ENCODE results near the gene PNMA6F. TPM values are rescaled to one million over a fixed set of nuclear protein-coding genes. Genes with fewer than 3 reads are reported as not detected.

Gene PNMA6F
- total and polyA plus RNA-seq, 2 donors (not counting 1 experiment from before 2014, with no cell fraction given) = not detected

- H3K9me3 Mint-ChIP-seq (ENCODE audit: insufficient read depth) = peaks cover 3% of the 10 kb centered on the region
- DNase-seq (no peak), ATAC-seq (ENCODE audit: low read depth) (no peak)
- H3K4me3 Mint-ChIP-seq = no peak overlapping the region
- no peak overlapping the region for H3K27ac Mint-ChIP-seq
- Histone ChIP-seq H3K27ac (ENCODE audit: low read length in 2 of 2) (no peak overlapping the region), H4K20me1 (ENCODE audit: control insufficient read depth, insufficient read depth, low read length, poor library complexity, severe bottlenecking) (no peaks in the 10 kb centered on the region), H3K9me3 (ENCODE audit: control extremely low read depth in 1 of 3, control insufficient read depth in 2 of 3, insufficient read depth in 1 of 3, low read length in 2 of 3) (peaks cover 0 to 1% (median 0%) of the 10 kb centered on the region in 3 donors), H3K36me3 (replicated peaks in 1 of 2; ENCODE audit: control extremely low read depth in 1 of 2, control insufficient read depth in 1 of 2, extremely low read depth in 1 of 2, insufficient read depth in 2 of 2, low read length in 1 of 2) (peaks cover 2 to 24% of the 10 kb centered on the region in 2 experiments), H3K79me2 (ENCODE audit: control insufficient read depth, insufficient read depth, low read length) (peaks cover 66% of the 10 kb centered on the region), H3K27me3 (replicated peaks in 1 of 4; ENCODE audit: control extremely low read depth in 1 of 4, control insufficient read depth in 3 of 4, insufficient read depth in 4 of 4, low read length in 3 of 4) (no peaks in the 10 kb centered on the region), H3K4me2 (replicated peaks; ENCODE audit: low read depth, low read length, poor library complexity, severe bottlenecking) (no peak overlapping the region), H3K4me1 (ENCODE audit: control insufficient read depth in 2 of 2, insufficient read depth in 2 of 2, low read length in 2 of 2) (peaks cover 30 to 31% of the 10 kb centered on the region in 2 donors), H2AFZ (ENCODE audit: insufficient read depth, low read depth, low read length, poor library complexity, severe bottlenecking) (no peak overlapping the region), H3K9ac (ENCODE audit: low read length) (no peak overlapping the region), H3K4me3 (ENCODE audit: control extremely low read depth in 1 of 5, extremely low read depth in 1 of 5, insufficient read depth in 1 of 5, low read depth in 2 of 5, low read length in 4 of 5) (no peak overlapping the region)
- 100% methylated on average over 3 of the region's 6 CpGs for WGBS (ENCODE audit: insufficient coverage)
- ChIA-PET POLR2A (no interaction called here), CTCF (no interaction called here)
- no peaks in the 10 kb centered on the region for H3K27me3 Mint-ChIP-seq
- TF ChIP-seq EZH2 (IDR thresholded peaks at IDR 0.05; ENCODE audit: borderline replicate concordance, insufficient read depth, low read depth, low read length, poor library complexity, severe bottlenecking) (no peak), CTCF (IDR thresholded peaks at IDR 0.05) (no peak)
- intact Hi-C loops (cut with micrococcal nuclease) = no loop called here
- peaks cover 50% of the 10 kb centered on the region for H3K4me1 Mint-ChIP-seq
Measured at GRCh38 chrX:153340111-153340510, 18.5 kb upstream of the PNMA6F start.

GRCh38 chrX:153339662-153340061 lies 18.1 kb upstream of the PNMA6F start:
- Histone ChIP-seq H3K27ac (ENCODE audit: low read length in 2 of 2) (no peak overlapping the region), H4K20me1 (ENCODE audit: control insufficient read depth, insufficient read depth, low read length, poor library complexity, severe bottlenecking) (no peaks in the 10 kb centered on the region), H3K36me3 (replicated peaks in 1 of 2; ENCODE audit: control extremely low read depth in 1 of 2, control insufficient read depth in 1 of 2, extremely low read depth in 1 of 2, insufficient read depth in 2 of 2, low read length in 1 of 2) (peaks cover 2 to 22% of the 10 kb centered on the region in 2 experiments), H3K9me3 (ENCODE audit: control extremely low read depth in 1 of 3, control insufficient read depth in 2 of 3, insufficient read depth in 1 of 3, low read length in 2 of 3) (peaks cover 0 to 1% (median 0%) of the 10 kb centered on the region in 3 donors), H3K4me1 (ENCODE audit: control insufficient read depth in 2 of 2, insufficient read depth in 2 of 2, low read length in 2 of 2) (peaks cover 34 to 35% of the 10 kb centered on the region in 2 donors), H3K79me2 (ENCODE audit: control insufficient read depth, insufficient read depth, low read length) (peaks cover 70% of the 10 kb centered on the region), H3K4me3 (ENCODE audit: control extremely low read depth in 1 of 5, extremely low read depth in 1 of 5, insufficient read depth in 1 of 5, low read depth in 2 of 5, low read length in 4 of 5) (no peak overlapping the region), H2AFZ (ENCODE audit: insufficient read depth, low read depth, low read length, poor library complexity, severe bottlenecking) (no peak overlapping the region), H3K27me3 (replicated peaks in 1 of 4; ENCODE audit: control extremely low read depth in 1 of 4, control insufficient read depth in 3 of 4, insufficient read depth in 4 of 4, low read length in 3 of 4) (no peaks in the 10 kb centered on the region), H3K9ac (ENCODE audit: low read length) (no peak overlapping the region), H3K4me2 (replicated peaks; ENCODE audit: low read depth, low read length, poor library complexity, severe bottlenecking) (no peak overlapping the region)
- Mint-ChIP-seq H3K9me3 (ENCODE audit: insufficient read depth) (peaks cover 3% of the 10 kb centered on the region), H3K4me1 (peaks cover 53% of the 10 kb centered on the region), H3K27me3 (no peaks in the 10 kb centered on the region), H3K4me3 (no peak overlapping the region), H3K27ac (no peak overlapping the region)
- ChIA-PET CTCF (no interaction called here), POLR2A (no interaction called here)
- TF ChIP-seq EZH2 (IDR thresholded peaks at IDR 0.05; ENCODE audit: borderline replicate concordance, insufficient read depth, low read depth, low read length, poor library complexity, severe bottlenecking) (no peak), CTCF (IDR thresholded peaks at IDR 0.05) (no peak)
- intact Hi-C loops (cut with micrococcal nuclease) = no loop called here
- ATAC-seq (ENCODE audit: low read depth) (no peak), DNase-seq (no peak)
- WGBS (ENCODE audit: insufficient coverage) = 100% methylated on average over 1 of the region's 4 CpGs
